ENCODE results near the gene CASR.
"Not testable (repeated sequence)": the region's sequence is repeated elsewhere in the genome, so short reads cannot be mapped to it uniquely, and the experiment has no call there.

The CASR gene

DNA sequence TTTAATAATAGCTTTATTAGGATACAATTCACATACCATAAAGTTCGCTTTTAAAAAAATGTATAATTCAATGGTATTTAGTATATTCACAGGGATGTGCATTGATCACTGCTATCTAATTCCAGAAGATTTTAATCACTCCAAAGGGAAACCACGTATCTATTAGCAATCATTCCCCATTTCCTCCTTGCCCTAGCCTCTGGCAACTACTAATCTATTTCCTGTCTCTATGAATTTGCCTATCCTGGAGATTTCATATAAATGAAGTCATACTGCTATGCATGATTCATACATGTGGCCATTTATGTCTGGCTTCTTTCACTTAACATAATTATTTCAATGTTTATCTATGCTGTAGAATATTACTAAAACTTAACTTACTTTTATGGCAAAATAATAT, 32.0 kb upstream of the CASR start:
- Histone ChIP-seq H3K9me2 (replicated peaks; ENCODE audit: insufficient read depth, low read length) (no peaks in the 10 kb centered on the region), H3K4me2 (ENCODE audit: low read depth, low read length, poor library complexity, severe bottlenecking) (no peak overlapping the region), H3K27ac (ENCODE audit: low read depth, low read length) (no peak overlapping the region), H3K79me2 (ENCODE audit: insufficient read depth, low read length) (no peaks in the 10 kb centered on the region), H4K20me1 (ENCODE audit: low read depth, low read length) (no peaks in the 10 kb centered on the region), H2AFZ (ENCODE audit: low read depth, low read length, severe bottlenecking) (no peak overlapping the region), H3K4me3 (ENCODE audit: insufficient read depth, low read length, poor library complexity, severe bottlenecking) (no peak overlapping the region), H3K9me3 (ENCODE audit: insufficient read depth, low read length) (peaks cover 21% of the 10 kb centered on the region; the same call in 1 of the 2 replicates), H3F3A (ENCODE audit: insufficient read depth) (no peaks in the 10 kb centered on the region), H3K36me3 (ENCODE audit: low read length) (peaks cover 4% of the 10 kb centered on the region; the same call in 1 of the 2 replicates), H3K9ac (ENCODE audit: low read length) (no peak overlapping the region), H3K27me3 (ENCODE audit: low read length) (no peaks in the 10 kb centered on the region)
- TF ChIP-seq EZH2phosphoT487 (conservative IDR thresholded peaks at IDR 0.05; ENCODE audit: low read length): no peak
- TF ChIP-seq, protein P1, sequence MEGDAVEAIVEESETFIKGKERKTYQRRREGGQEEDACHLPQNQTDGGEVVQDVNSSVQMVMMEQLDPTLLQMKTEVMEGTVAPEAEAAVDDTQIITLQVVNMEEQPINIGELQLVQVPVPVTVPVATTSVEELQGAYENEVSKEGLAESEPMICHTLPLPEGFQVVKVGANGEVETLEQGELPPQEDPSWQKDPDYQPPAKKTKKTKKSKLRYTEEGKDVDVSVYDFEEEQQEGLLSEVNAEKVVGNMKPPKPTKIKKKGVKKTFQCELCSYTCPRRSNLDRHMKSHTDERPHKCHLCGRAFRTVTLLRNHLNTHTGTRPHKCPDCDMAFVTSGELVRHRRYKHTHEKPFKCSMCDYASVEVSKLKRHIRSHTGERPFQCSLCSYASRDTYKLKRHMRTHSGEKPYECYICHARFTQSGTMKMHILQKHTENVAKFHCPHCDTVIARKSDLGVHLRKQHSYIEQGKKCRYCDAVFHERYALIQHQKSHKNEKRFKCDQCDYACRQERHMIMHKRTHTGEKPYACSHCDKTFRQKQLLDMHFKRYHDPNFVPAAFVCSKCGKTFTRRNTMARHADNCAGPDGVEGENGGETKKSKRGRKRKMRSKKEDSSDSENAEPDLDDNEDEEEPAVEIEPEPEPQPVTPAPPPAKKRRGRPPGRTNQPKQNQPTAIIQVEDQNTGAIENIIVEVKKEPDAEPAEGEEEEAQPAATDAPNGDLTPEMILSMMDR (IDR thresholded peaks at IDR 0.05; ENCODE audit: insufficient read depth, low read length, poor library complexity, severe bottlenecking): no peak

DNA sequence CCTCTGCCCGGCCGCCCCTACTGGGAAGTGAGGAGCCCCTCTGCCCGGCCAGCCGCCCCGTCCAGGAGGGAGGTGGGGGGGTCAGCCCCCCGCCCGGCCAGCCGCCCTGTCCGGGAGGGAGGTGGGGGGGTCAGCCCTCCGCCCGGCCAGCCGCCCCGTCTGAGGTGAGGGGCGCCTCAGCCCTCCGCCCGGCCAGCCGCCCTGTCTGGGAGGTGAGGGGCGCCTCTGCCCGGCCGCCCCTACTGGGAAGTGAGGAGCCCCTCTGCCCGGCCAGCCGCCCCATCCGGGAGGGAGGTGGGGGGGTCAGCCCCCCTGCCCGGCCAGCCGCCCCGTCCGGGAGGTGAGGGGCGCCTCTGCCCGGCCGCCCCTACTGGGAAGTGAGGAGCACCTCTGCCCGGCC, 18.5 kb upstream of the CASR start:
- not testable (repeated sequence) for H3K27ac ChIP-seq (ENCODE audit: low read depth, low read length); H2AFZ ChIP-seq (ENCODE audit: low read depth, low read length, severe bottlenecking); H3K4me2 ChIP-seq (ENCODE audit: low read depth, low read length, poor library complexity, severe bottlenecking); H3K9me3 ChIP-seq (ENCODE audit: insufficient read depth, low read length); H3K79me2 ChIP-seq (ENCODE audit: insufficient read depth, low read length); H3F3A ChIP-seq (ENCODE audit: insufficient read depth); H3K36me3 ChIP-seq (ENCODE audit: low read length); H4K20me1 ChIP-seq (ENCODE audit: low read depth, low read length); H3K27me3 ChIP-seq (ENCODE audit: low read length); H3K9me2 ChIP-seq (replicated peaks; ENCODE audit: insufficient read depth, low read length); H3K4me3 ChIP-seq (ENCODE audit: insufficient read depth, low read length, poor library complexity, severe bottlenecking); H3K9ac ChIP-seq (ENCODE audit: low read length)

DNA sequence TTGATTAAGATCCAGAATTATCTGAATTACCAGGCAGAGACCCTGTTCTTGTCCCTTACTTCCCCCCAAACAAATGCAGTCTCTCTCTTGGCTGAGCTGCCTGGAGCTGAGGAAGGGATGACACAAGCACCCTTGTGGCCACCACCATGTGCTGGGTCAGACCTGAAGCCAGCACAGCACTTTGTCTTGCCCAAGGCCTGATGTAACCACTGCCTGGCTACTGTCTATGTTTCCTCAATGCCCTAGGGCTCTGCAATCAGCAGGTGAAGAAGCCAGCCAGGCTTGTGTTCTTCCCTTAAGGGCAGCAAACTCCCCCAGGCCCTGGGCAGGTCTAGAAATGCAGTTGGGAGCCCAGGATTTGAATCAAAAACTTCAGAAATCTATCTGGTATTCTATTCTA, 15.8 kb upstream of the CASR start:
- H3K27ac ChIP-seq (ENCODE audit: low read depth, low read length): no peak overlapping the region

DNA sequence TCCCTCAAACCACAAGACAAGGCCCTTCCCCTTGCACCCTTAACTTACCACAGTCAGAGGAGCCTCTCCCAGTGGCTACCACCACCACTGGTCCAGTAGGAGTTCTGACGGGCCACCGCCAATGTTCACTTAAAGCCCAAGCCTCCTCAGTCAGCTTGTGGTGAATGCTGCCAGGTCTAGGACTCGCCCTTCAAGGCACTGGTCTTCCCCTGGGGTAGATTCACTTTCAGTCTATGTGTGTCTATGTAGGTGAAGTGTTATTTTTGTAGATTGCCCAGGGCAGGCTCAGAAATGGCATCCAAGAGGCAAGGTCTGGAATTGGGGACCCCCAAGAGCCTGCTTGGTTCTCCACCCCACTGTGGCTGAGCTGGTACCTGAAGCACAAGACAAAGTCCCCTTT, 15.4 kb upstream of the CASR start:
- H3F3A ChIP-seq (ENCODE audit: insufficient read depth): no peaks in the 10 kb centered on the region
- no peaks in the 10 kb centered on the region for H4K20me1 ChIP-seq (ENCODE audit: low read depth, low read length)
- H3K9me3 ChIP-seq (ENCODE audit: insufficient read depth, low read length): peaks cover 4% of the 10 kb centered on the region; the same call in 1 of the 2 replicates
- TF ChIP-seq EZH2phosphoT487 (conservative IDR thresholded peaks at IDR 0.05; ENCODE audit: low read length): no peak
- TF ChIP-seq, protein P1 (IDR thresholded peaks at IDR 0.05; ENCODE audit: insufficient read depth, low read length, poor library complexity, severe bottlenecking): no peak
- H3K36me3 ChIP-seq (ENCODE audit: low read length): no peaks in the 10 kb centered on the region
- H2AFZ ChIP-seq (ENCODE audit: low read depth, low read length, severe bottlenecking): no peak overlapping the region
- no peaks in the 10 kb centered on the region for H3K79me2 ChIP-seq (ENCODE audit: insufficient read depth, low read length)
- no peaks in the 10 kb centered on the region for H3K9me2 ChIP-seq (replicated peaks; ENCODE audit: insufficient read depth, low read length)
- no peaks in the 10 kb centered on the region for H3K27me3 ChIP-seq (ENCODE audit: low read length)
- no peak overlapping the region for H3K9ac ChIP-seq (ENCODE audit: low read length)
- no peak overlapping the region for H3K27ac ChIP-seq (ENCODE audit: low read depth, low read length)
- H3K4me2 ChIP-seq (ENCODE audit: low read depth, low read length, poor library complexity, severe bottlenecking): no peak overlapping the region
- no peak overlapping the region for H3K4me3 ChIP-seq (ENCODE audit: insufficient read depth, low read length, poor library complexity, severe bottlenecking)

More for the DNA sequence above, 15.8 kb upstream of the CASR start:
- no peaks in the 10 kb centered on the region for H3F3A ChIP-seq (ENCODE audit: insufficient read depth)
- no peaks in the 10 kb centered on the region for H3K9me2 ChIP-seq (replicated peaks; ENCODE audit: insufficient read depth, low read length)
- H3K4me3 ChIP-seq (ENCODE audit: insufficient read depth, low read length, poor library complexity, severe bottlenecking): no peak overlapping the region
- TF ChIP-seq, protein P1 (IDR thresholded peaks at IDR 0.05; ENCODE audit: insufficient read depth, low read length, poor library complexity, severe bottlenecking): no peak
- TF ChIP-seq EZH2phosphoT487 (conservative IDR thresholded peaks at IDR 0.05; ENCODE audit: low read length): no peak
- no peaks in the 10 kb centered on the region for H4K20me1 ChIP-seq (ENCODE audit: low read depth, low read length)
- no peak overlapping the region for H2AFZ ChIP-seq (ENCODE audit: low read depth, low read length, severe bottlenecking)
- H3K4me2 ChIP-seq (ENCODE audit: low read depth, low read length, poor library complexity, severe bottlenecking): no peak overlapping the region
- H3K27me3 ChIP-seq (ENCODE audit: low read length): no peaks in the 10 kb centered on the region
- H3K36me3 ChIP-seq (ENCODE audit: low read length): no peaks in the 10 kb centered on the region
- H3K9ac ChIP-seq (ENCODE audit: low read length): no peak overlapping the region
- H3K79me2 ChIP-seq (ENCODE audit: insufficient read depth, low read length): no peaks in the 10 kb centered on the region
- H3K9me3 ChIP-seq (ENCODE audit: insufficient read depth, low read length): peaks cover 3% of the 10 kb centered on the region; the same call in 1 of the 2 replicates

Data from SU-DHL-6 (cell line).